Loucy (cell line): ENCODE results near the gene GOLIM4.
A peak's percentile ranks its signal among the peaks of the same experiment; 100 is the strongest.

Source experiments
- H2AFZ ChIP-seq: fragments of 200-600 bp; sonication (generic); 2 replicates; pipeline ENCODE4 v1.6.0; 2016; ENCODE audit warnings: antibody characterized with exemption, mild to moderate bottlenecking, low read length, moderate library complexity
- H3F3A ChIP-seq: fragments of 200-600 bp; 2 replicates; pipeline ENCODE4 v1.6.0; 2016; ENCODE audit warnings: antibody characterized with exemption, low read depth, mild to moderate bottlenecking
- H3K27me3 ChIP-seq: fragments of 200-600 bp; sonication (generic); 2 replicates; pipeline ENCODE4 v1.6.1; 2014; ENCODE audit warnings: low read length, mild to moderate bottlenecking; ENCODE audit not compliant: insufficient read depth, poor library complexity, severe bottlenecking
- H3K36me3 ChIP-seq: fragments of 200-600 bp; sonication (generic); 2 replicates; pipeline ENCODE4 v1.6.1; 2016; ENCODE audit warnings: low read length; ENCODE audit not compliant: insufficient read depth
- H3K4me1 ChIP-seq: fragments of 200-600 bp; sonication (generic); 2 replicates; pipeline ENCODE4 v1.5.1; 2014; ENCODE audit warnings: low read length, mild to moderate bottlenecking; ENCODE audit not compliant: insufficient read depth, poor library complexity, severe bottlenecking
- H3K4me2 ChIP-seq: fragments of 200-600 bp; sonication (generic); 2 replicates; pipeline ENCODE4 v1.6.0; 2014; ENCODE audit warnings: antibody characterized with exemption, low read length, low read depth, mild to moderate bottlenecking; ENCODE audit not compliant: poor library complexity, severe bottlenecking
- H3K4me3 ChIP-seq: fragments of 200-600 bp; sonication (generic); 2 replicates; pipeline ENCODE4 v1.5.1; 2014; ENCODE audit warnings: low read length, mild to moderate bottlenecking, mixed read lengths; ENCODE audit not compliant: poor library complexity, severe bottlenecking
- H3K79me2 ChIP-seq: fragments of 200-600 bp; sonication (generic); 2 replicates; pipeline ENCODE4 v1.6.1; 2014; ENCODE audit warnings: low read length; ENCODE audit not compliant: insufficient read depth
- H3K9ac ChIP-seq: fragments of 200-600 bp; sonication (generic); 2 replicates; pipeline ENCODE4 v1.6.0; 2014; ENCODE audit warnings: mild to moderate bottlenecking, low read depth, low read length, moderate library complexity; ENCODE audit not compliant: poor library complexity, severe bottlenecking
- H3K9me2 ChIP-seq: fragments of 200-600 bp; sonication (generic); replicated peaks from 2 replicates; pipeline ENCODE4 v1.6.1; 2016; ENCODE audit warnings: low read depth, low read length, mixed read lengths
- H3K9me3 ChIP-seq: fragments of 200-600 bp; sonication (generic); 2 replicates; pipeline ENCODE4 v1.6.1; 2014; ENCODE audit warnings: mild to moderate bottlenecking, antibody characterized with exemption, low read length, low read depth; ENCODE audit not compliant: insufficient read depth
- H4K20me1 ChIP-seq: fragments of 200-600 bp; sonication (generic); 2 replicates; pipeline ENCODE4 v1.6.0; 2014; ENCODE audit warnings: antibody characterized with exemption, low read length, mild to moderate bottlenecking; ENCODE audit not compliant: insufficient read depth, poor library complexity, severe bottlenecking
- EZH2phosphoT487 ChIP-seq: fragments of 200-600 bp; IDR thresholded peaks from 2 replicates; pipeline ENCODE4 v1.6.1; 2018; ENCODE audit warnings: antibody characterized with exemption, mild to moderate bottlenecking, moderate library complexity, borderline replicate concordance
- TF ChIP-seq, protein P1 (sequence below): fragments of 200-600 bp; sonication (generic); conservative IDR thresholded peaks from 2 replicates; pipeline ENCODE4 v1.5.1; 2014; ENCODE audit warnings: mild to moderate bottlenecking, antibody characterized with exemption, low read length

The GOLIM4 gene

GRCh38 chr3:168044049-168044448 is 51.7 kb downstream of the GOLIM4 start:
- H3K79me2 ChIP-seq, result no peaks in the 10 kb centered on the region

DNA sequence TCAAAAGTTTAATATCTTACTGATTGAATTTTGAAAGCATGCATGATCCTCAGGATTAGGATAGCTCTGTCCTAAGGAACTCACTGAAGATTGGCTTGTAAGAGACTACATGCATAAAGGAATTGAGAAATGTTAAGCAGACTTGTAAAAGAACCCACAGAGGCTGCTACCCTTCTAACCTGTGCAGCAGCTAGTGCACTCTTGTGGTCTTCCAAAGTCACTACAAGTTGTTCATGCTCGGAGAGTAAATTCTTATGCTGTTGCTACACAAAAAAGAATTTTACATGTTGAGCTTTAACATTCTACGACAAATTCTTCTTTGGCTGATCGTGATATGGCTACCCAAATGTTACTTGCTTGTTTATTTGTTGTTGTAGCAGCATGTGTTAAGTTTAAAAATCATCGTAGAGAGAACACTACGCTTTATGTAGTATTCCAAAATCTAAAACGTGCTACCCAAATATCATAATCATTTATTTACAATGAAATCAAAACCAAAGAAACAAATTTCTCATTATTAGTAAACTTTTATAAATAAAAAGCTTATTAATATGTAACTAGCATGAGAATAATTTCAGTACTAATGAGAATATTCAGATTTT is 55.0 kb downstream of the GOLIM4 start:
- TF ChIP-seq, protein P1, sequence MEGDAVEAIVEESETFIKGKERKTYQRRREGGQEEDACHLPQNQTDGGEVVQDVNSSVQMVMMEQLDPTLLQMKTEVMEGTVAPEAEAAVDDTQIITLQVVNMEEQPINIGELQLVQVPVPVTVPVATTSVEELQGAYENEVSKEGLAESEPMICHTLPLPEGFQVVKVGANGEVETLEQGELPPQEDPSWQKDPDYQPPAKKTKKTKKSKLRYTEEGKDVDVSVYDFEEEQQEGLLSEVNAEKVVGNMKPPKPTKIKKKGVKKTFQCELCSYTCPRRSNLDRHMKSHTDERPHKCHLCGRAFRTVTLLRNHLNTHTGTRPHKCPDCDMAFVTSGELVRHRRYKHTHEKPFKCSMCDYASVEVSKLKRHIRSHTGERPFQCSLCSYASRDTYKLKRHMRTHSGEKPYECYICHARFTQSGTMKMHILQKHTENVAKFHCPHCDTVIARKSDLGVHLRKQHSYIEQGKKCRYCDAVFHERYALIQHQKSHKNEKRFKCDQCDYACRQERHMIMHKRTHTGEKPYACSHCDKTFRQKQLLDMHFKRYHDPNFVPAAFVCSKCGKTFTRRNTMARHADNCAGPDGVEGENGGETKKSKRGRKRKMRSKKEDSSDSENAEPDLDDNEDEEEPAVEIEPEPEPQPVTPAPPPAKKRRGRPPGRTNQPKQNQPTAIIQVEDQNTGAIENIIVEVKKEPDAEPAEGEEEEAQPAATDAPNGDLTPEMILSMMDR, result peak; percentile 96
- TF ChIP-seq EZH2phosphoT487, result no peak
- Histone ChIP-seq H4K20me1 (no peaks in the 10 kb centered on the region), H3K9me3 (no peaks in the 10 kb centered on the region), H3K36me3 (peaks cover 18% of the 10 kb centered on the region; the same call in 1 of the 2 replicates), H3K9ac (no peak overlapping the region), H2AFZ (no peak overlapping the region), H3K4me2 (no peak overlapping the region), H3K79me2 (no peaks in the 10 kb centered on the region), H3K4me3 (no peak overlapping the region), H3K27me3 (no peaks in the 10 kb centered on the region), H3K9me2 (no peaks in the 10 kb centered on the region), H3K4me1 (peaks cover 4% of the 10 kb centered on the region), H3F3A (no peaks in the 10 kb centered on the region)

More at GRCh38 chr3:168044049-168044448, 51.7 kb downstream of the GOLIM4 start:
- TF ChIP-seq, protein P1, result no peak
- no peak for TF ChIP-seq EZH2phosphoT487
- no peaks in the 10 kb centered on the region for H3K9me2 ChIP-seq
- H2AFZ ChIP-seq, result no peak overlapping the region
- H3K9ac ChIP-seq, result no peak overlapping the region
- H3F3A ChIP-seq, result no peaks in the 10 kb centered on the region
- peaks cover 4% of the 10 kb centered on the region for H3K4me1 ChIP-seq
- H3K36me3 ChIP-seq, result peaks cover 13% of the 10 kb centered on the region; the same call in 1 of the 2 replicates
- no peak overlapping the region for H3K4me3 ChIP-seq
- H3K9me3 ChIP-seq, result no peaks in the 10 kb centered on the region
- no peaks in the 10 kb centered on the region for H4K20me1 ChIP-seq
- H3K4me2 ChIP-seq, result no peak overlapping the region
- no peaks in the 10 kb centered on the region for H3K27me3 ChIP-seq

DNA sequence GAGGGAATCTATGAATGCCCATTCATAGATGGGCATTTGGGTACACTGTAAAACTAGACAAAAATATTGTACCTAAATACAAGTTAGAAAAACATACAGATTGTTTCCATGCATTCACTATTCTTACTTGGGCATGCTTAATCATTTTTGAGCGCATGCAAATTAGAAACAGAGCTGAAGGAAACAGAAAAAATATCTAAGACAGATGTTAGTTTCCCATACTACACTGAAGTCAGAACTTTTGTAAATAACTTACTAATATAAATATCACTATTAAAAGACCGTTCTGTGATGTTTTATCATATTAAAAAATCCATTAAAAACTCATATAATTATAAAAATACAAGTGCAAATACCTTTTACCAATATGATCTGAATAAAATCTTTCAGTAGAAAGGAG is 58.7 kb downstream of the GOLIM4 start:
- H3K4me3 ChIP-seq, result no peak overlapping the region
- H3K9me2 ChIP-seq, result no peaks in the 10 kb centered on the region
- H3F3A ChIP-seq, result no peaks in the 10 kb centered on the region
- no peaks in the 10 kb centered on the region for H3K79me2 ChIP-seq
- H3K9ac ChIP-seq, result no peak overlapping the region
- TF ChIP-seq EZH2phosphoT487, result no peak
- TF ChIP-seq, protein P1, result no peak
- H3K9me3 ChIP-seq, result no peaks in the 10 kb centered on the region
- peaks cover 4% of the 10 kb centered on the region for H3K4me1 ChIP-seq
- H3K27me3 ChIP-seq, result no peaks in the 10 kb centered on the region
- H3K36me3 ChIP-seq, result peaks cover 20% of the 10 kb centered on the region; the same call in 1 of the 2 replicates
- no peak overlapping the region for H3K4me2 ChIP-seq
- no peaks in the 10 kb centered on the region for H4K20me1 ChIP-seq
- H2AFZ ChIP-seq, result no peak overlapping the region
